NCI-H2081 (cell line): Measurements from ENCODE around the gene UNC79.
"Not testable (repeated sequence)": the region's sequence is repeated elsewhere in the genome, so short reads cannot be mapped to it uniquely, and the experiment has no call there.

Experiments used
- DNase-seq, 2 experiments: peaks; one replicate each; lab custom pipeline; 2025; lab: John Stamatoyannopoulos, UW

UNC79 gene

GRCh38 chr14:93493622-93494021 lies 62.9 kb downstream of the UNC79 start:
- DNase-seq = not testable (repeated sequence)

- no peak for DNase-seq
These were observed 66.4 kb downstream of the UNC79 start for GRCh38 chr14:93496856-93497741.

GRCh38 chr14:93510056-93510455 lies 79.3 kb downstream of the UNC79 start:
- no peak for DNase-seq

- DNase-seq = no peak
These were observed 80.3 kb downstream of the UNC79 start for GRCh38 chr14:93511001-93511400.

- peak in 1 of 2 experiments; percentile 21 for DNase-seq
These were observed 89.4 kb downstream of the UNC79 start for GRCh38 chr14:93520053-93520607.

GRCh38 chr14:93522221-93522620 lies 91.5 kb downstream of the UNC79 start:
- DNase-seq = no peak

GRCh38 chr14:93525216-93525615 lies 94.5 kb downstream of the UNC79 start:
- DNase-seq = not testable (repeated sequence)

- no peak for DNase-seq
These were observed 95.1 kb downstream of the UNC79 start for GRCh38 chr14:93525696-93526451.

- no peak for DNase-seq
These were observed 96.5 kb downstream of the UNC79 start for GRCh38 chr14:93527203-93527607.

GRCh38 chr14:93528884-93529558 lies 98.3 kb downstream of the UNC79 start:
- DNase-seq = no peak

- no peak for DNase-seq
These were observed 100.9 kb downstream of the UNC79 start for GRCh38 chr14:93531644-93532043.

GRCh38 chr14:93532541-93532940 lies 101.8 kb downstream of the UNC79 start:
- DNase-seq = no peak

- no peak for DNase-seq
These were observed 102.7 kb downstream of the UNC79 start for GRCh38 chr14:93533437-93533836.

GRCh38 chr14:93533842-93534241 lies 103.1 kb downstream of the UNC79 start:
- no peak for DNase-seq

GRCh38 chr14:93535537-93535936 lies 104.8 kb downstream of the UNC79 start:
- no peak for DNase-seq

- DNase-seq = peak; percentile 6 to 40
These were observed 106.2 kb downstream of the UNC79 start for GRCh38 chr14:93536945-93537344.

- no peak for DNase-seq
These were observed 107.2 kb downstream of the UNC79 start for GRCh38 chr14:93537951-93538350.

- peak in 1 of 2 experiments; percentile 24 for DNase-seq
These were observed 107.7 kb downstream of the UNC79 start for GRCh38 chr14:93538413-93538812.

GRCh38 chr14:93540235-93540634 lies 109.5 kb downstream of the UNC79 start:
- DNase-seq = no peak

- DNase-seq = peak; percentile 14 to 32
These were observed 113.0 kb downstream of the UNC79 start for GRCh38 chr14:93543766-93544165.

GRCh38 chr14:93544212-93544611 lies 113.5 kb downstream of the UNC79 start:
- DNase-seq = no peak

GRCh38 chr14:93546642-93547041 lies 115.9 kb downstream of the UNC79 start:
- no peak for DNase-seq
